ENCODE data around the gene BPIFA2.

- TF ChIP-seq CTCF (conservative IDR thresholded peaks at IDR 0.05; ENCODE audit: low read length): peak; percentile 33; the same call in 1 of the 2 replicates
- TF ChIP-seq EZH2phosphoT487 (IDR thresholded peaks at IDR 0.05; ENCODE audit: borderline replicate concordance): no peak
These were observed 13.6 kb downstream of the BPIFA2 start for GRCh38 chr20:33181482-33182093.

All from Loucy (cell line).